Common myeloid progenitor, CD34-positive (primary cell): ENCODE results near the gene TEX52.

Experiments
- CTCF ChIA-PET: fragments of 350-600 bp; sonication (Branson Sonifier 250); formaldehyde crosslinking; loops from one replicate; lab custom pipeline; 2021; ENCODE audit warnings: antibody characterized with exemption; lab: Charles Lee
- POLR2A ChIA-PET: fragments of 350-600 bp; sonication (Branson Sonifier 250); formaldehyde crosslinking; loops from one replicate; lab custom pipeline; 2021; ENCODE audit warnings: antibody characterized with exemption; lab: Charles Lee
- DNase-seq, 3 donors: peaks; one replicate each; pipeline versions ENCODE4 v3.0.0 to v3.0.0-alpha.2; 2013
- H3K27ac ChIP-seq, 2 experiments: 1 replicate in 1 of 2; 2 replicates in 1 of 2; pipeline ENCODE4 v1.7.0; 2013; ENCODE audit warnings: inconsistent platforms in 2 of 2, low read length in 2 of 2, mild to moderate bottlenecking in 2 of 2, low read depth in 1 of 2, moderate library complexity in 1 of 2; ENCODE audit not compliant: severe bottlenecking in 2 of 2, insufficient read depth in 1 of 2, poor library complexity in 1 of 2
- H3K27me3 ChIP-seq, 5 experiments: replicated peaks in 2 of 5; 1 replicate in 3 of 5; 2 replicates in 2 of 5; pipeline versions ENCODE4 v1.6.1 to v1.7.0; 2013; ENCODE audit warnings: low read length in 4 of 5, mild to moderate bottlenecking in 2 of 5, moderate library complexity in 2 of 5, inconsistent platforms in 1 of 5; ENCODE audit not compliant: insufficient read depth in 5 of 5, control insufficient read depth in 4 of 5
- H3K36me3 ChIP-seq, 4 experiments: 1 replicate in 2 of 4; 2 replicates in 2 of 4; pipeline versions ENCODE4 v1.6.1 to v1.7.0; 2013; ENCODE audit warnings: low read length in 3 of 4, control low read depth in 1 of 4, mild to moderate bottlenecking in 1 of 4; ENCODE audit not compliant: control insufficient read depth in 4 of 4, insufficient read depth in 4 of 4
- H3K4me1 ChIP-seq, 4 experiments: 1 replicate in 3 of 4; 2 replicates in 1 of 4; pipeline versions ENCODE4 v1.6.1 to v1.7.1; 2013; ENCODE audit warnings: low read length in 3 of 4, mild to moderate bottlenecking in 3 of 4, control low read depth in 1 of 4, inconsistent platforms in 1 of 4, moderate library complexity in 1 of 4; ENCODE audit not compliant: control insufficient read depth in 4 of 4, insufficient read depth in 4 of 4; ENCODE audit errors: control extremely low read depth in 1 of 4
- H3K4me3 ChIP-seq, 7 experiments: 1 replicate in 4 of 7; 2 replicates in 3 of 7; pipeline versions ENCODE4 v1.5.1 to v1.7.0; 2013; ENCODE audit warnings: mild to moderate bottlenecking in 7 of 7, low read length in 6 of 7, moderate library complexity in 6 of 7, inconsistent platforms in 2 of 7, low read depth in 2 of 7, control low read depth in 1 of 7; ENCODE audit not compliant: insufficient read depth in 4 of 7, control insufficient read depth in 1 of 7; ENCODE audit errors: extremely low read depth in 1 of 7
- H3K9me3 ChIP-seq, 5 experiments: 1 replicate in 4 of 5; 2 replicates in 1 of 5; pipeline versions ENCODE4 v1.6.1 to v1.7.1; 2013; ENCODE audit warnings: low read length in 4 of 5, mild to moderate bottlenecking in 2 of 5, inconsistent platforms in 1 of 5, low read depth in 1 of 5, moderate library complexity in 1 of 5; ENCODE audit not compliant: control insufficient read depth in 4 of 5, insufficient read depth in 2 of 5; ENCODE audit errors: control extremely low read depth in 1 of 5
- WGBS: methylation state at CpG from one replicate; pipeline ENCODE4 v1.1.5; 2013; ENCODE audit not compliant: insufficient coverage; 5-methylcytosine and 5-hydroxymethylcytosine counted together

Gene TEX52

GRCh38 chr12:2842948-2843347 lies 13.9 kb downstream of the TEX52 start:
- H3K36me3 ChIP-seq = peaks cover 5 to 20% (median 10%) of the 10 kb centered on the region in 4 experiments
- no peaks in the 10 kb centered on the region for H3K4me1 ChIP-seq
- POLR2A ChIA-PET = no interaction called here
- H3K4me3 ChIP-seq = no peak overlapping the region
- WGBS = 100% methylated on average over 4 of the region's 5 CpGs
- CTCF ChIA-PET = interaction anchor here (1.2 kb wide), 1 partner anchor 14 kb away, joined by 3 read pairs; the partner anchor contains the start of gene TEX52
- DNase-seq = no peak
- H3K27me3 ChIP-seq = no peaks in the 10 kb centered on the region
- H3K27ac ChIP-seq = no peak overlapping the region
- no peaks in the 10 kb centered on the region for H3K9me3 ChIP-seq

- DNase-seq = peak in 1 of 3 donors; percentile 3
- no peak overlapping the region for H3K4me3 ChIP-seq
- peaks cover 5 to 20% (median 10%) of the 10 kb centered on the region in 4 experiments for H3K36me3 ChIP-seq
- ChIA-PET CTCF (no interaction called here), POLR2A (no interaction called here)
- H3K27ac ChIP-seq = no peak overlapping the region
- no peaks in the 10 kb centered on the region for H3K9me3 ChIP-seq
- H3K4me1 ChIP-seq = no peaks in the 10 kb centered on the region
- H3K27me3 ChIP-seq = no peaks in the 10 kb centered on the region
- 90% methylated on average over 8 of the region's 9 CpGs for WGBS
These were observed 15.7 kb downstream of the TEX52 start for GRCh38 chr12:2841056-2841650.

- peaks cover 0 to 2% (median 0%) of the 10 kb centered on the region in 4 experiments for H3K4me1 ChIP-seq
- 92% methylated on average over 6 of the region's 8 CpGs for WGBS
- H3K9me3 ChIP-seq = no peaks in the 10 kb centered on the region
- no peak for DNase-seq
- ChIA-PET CTCF (interaction anchor here (1.0 to 1.5 kb wide), 2 partner anchors 9 to 14 kb away, joined by 3 to 5 read pairs; no protein-coding TSS in a partner anchor), POLR2A (no interaction called here)
- no peak overlapping the region for H3K27ac ChIP-seq
- peaks cover 0 to 12% (median 0%) of the 10 kb centered on the region in 5 experiments for H3K27me3 ChIP-seq
- peaks cover 4 to 12% (median 6%) of the 10 kb centered on the region in 4 experiments for H3K36me3 ChIP-seq
- H3K4me3 ChIP-seq = no peak overlapping the region
These were observed 20.3 kb downstream of the TEX52 start for GRCh38 chr12:2836574-2836973.

- H3K9me3 ChIP-seq = no peaks in the 10 kb centered on the region
- H3K36me3 ChIP-seq = peaks cover 1 to 9% (median 5%) of the 10 kb centered on the region in 4 experiments
- no peak overlapping the region for H3K27ac ChIP-seq
- H3K4me3 ChIP-seq = no peak overlapping the region
- WGBS = 89% methylated on average over 2 of the region's 4 CpGs
- H3K27me3 ChIP-seq = peaks cover 0 to 12% (median 0%) of the 10 kb centered on the region in 5 experiments
- DNase-seq = no peak
- ChIA-PET CTCF (interaction anchor here (1.0 kb wide), 1 partner anchor 10 kb away, joined by 5 read pairs; no protein-coding TSS in a partner anchor), POLR2A (no interaction called here)
- H3K4me1 ChIP-seq = peaks cover 0 to 2% (median 0%) of the 10 kb centered on the region in 4 experiments
These were observed 21.0 kb downstream of the TEX52 start for GRCh38 chr12:2835691-2836403.

- Histone ChIP-seq H3K36me3 (peaks cover 4 to 13% (median 6%) of the 10 kb centered on the region in 4 experiments), H3K27me3 (peaks cover 0 to 12% (median 0%) of the 10 kb centered on the region in 5 experiments), H3K9me3 (no peaks in the 10 kb centered on the region), H3K4me1 (peaks cover 0 to 2% (median 0%) of the 10 kb centered on the region in 4 experiments), H3K27ac (no peak within 1 kb of the TSS), H3K4me3 (no peak within 1 kb of the TSS)
- POLR2A ChIA-PET = no interaction called here
- WGBS = 53% methylated on average over 21 of the region's 32 CpGs
- CTCF ChIA-PET = no interaction called here
- DNase-seq = peak in 2 of 3 donors; percentile 11 to 26
These were observed 22.0 kb downstream of the TEX52 start, which contains the start of gene NRIP2 for GRCh38 chr12:2834581-2835491. NRIP2 (minus strand) TSS chr12:2835035; CDS start chr12:2834983, 52 bp downstream.

- 100% methylated on average over 5 of the region's 9 CpGs for WGBS
- Histone ChIP-seq H3K4me3 (no peak overlapping the region), H3K36me3 (peaks cover 2 to 18% (median 10%) of the 10 kb centered on the region in 4 experiments), H3K27ac (no peak overlapping the region), H3K4me1 (peaks cover 0 to 2% (median 0%) of the 10 kb centered on the region in 4 experiments), H3K9me3 (no peaks in the 10 kb centered on the region), H3K27me3 (peaks cover 0 to 12% (median 0%) of the 10 kb centered on the region in 5 experiments)
- ChIA-PET POLR2A (no interaction called here), CTCF (interaction anchor here (1.3 kb wide), 1 partner anchor 21 kb away, joined by 3 read pairs; the partner anchor contains the start of gene ITFG2)
- DNase-seq = no peak
These were observed 23.0 kb downstream of the TEX52 start for GRCh38 chr12:2833810-2834209.
